NK-92 (cell line): ENCODE measurements around the gene TMEM238.

Experiments
- DNase-seq: peaks from one replicate; lab custom pipeline; 2025; ENCODE audit not compliant: unreplicated experiment; lab: John Stamatoyannopoulos, UW

Gene TMEM238

DNA sequence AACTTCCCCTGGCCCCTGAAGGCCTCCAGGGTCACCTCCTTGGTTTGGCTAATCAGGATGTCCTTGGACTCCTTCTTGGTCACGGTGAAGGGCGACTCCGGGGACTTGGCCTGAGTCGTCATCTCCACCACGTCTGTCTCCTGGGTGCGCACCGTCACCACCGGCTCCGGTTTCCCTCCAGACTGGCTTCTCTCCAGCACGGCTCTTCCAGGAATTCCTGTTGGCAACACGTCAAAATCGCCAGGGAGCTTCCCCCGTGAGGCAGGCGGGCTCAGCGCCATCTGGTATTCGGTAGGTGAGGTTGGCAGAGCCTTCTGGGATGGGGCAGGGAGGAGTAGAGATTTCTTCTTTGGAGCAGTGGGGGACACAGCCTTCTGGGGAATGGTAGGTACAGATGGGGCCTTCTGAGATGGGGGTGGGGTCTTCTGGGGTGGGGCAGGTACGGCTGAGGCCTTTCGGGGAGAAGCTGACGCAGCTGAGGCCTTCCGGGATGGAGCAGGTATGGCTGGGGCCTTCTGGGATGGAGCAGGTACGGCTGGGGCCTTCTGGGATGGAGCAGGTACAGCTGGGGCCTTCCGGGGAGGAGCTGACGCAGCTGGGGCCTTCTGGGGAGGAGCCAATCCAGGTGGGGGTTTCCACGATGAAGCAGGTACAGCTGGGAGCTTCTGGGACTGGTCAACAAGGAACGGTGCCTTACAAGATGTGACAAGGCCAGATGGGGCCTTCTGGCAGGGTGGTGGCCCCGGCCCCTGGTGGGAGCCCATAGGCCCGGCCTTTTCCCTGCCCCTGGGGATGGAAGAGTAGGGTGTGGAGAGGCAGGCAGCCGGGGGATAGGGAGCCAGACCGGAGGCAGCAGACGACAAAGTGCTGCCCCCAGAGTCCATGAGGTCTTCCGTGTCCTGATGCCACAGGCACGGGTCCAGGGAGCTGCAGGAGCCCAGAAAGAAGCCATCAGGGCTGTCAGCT lies 24.9 kb downstream of the TMEM238 start:
- no peak for DNase-seq

DNA sequence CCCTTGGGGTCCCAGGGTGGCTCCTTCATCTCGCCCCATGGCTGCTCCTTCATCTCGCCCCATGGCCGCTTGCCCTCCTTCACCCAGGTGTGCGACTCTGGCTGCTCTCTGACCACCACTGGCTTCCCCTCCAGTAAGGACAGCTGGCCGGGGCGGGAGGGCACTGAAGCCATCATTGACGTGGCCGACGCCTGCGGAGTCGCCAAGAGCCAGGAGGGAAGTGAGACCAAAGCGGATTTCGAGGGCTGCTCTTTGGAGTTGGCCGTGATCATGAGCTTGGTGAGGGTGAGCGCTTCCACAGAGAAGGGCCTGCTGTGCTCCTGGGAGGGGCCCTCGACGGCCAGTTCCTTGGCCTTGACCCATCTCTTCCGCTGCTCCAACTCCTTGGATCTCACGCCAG lies 25.6 kb downstream of the TMEM238 start:
- DNase-seq, result no peak

DNA sequence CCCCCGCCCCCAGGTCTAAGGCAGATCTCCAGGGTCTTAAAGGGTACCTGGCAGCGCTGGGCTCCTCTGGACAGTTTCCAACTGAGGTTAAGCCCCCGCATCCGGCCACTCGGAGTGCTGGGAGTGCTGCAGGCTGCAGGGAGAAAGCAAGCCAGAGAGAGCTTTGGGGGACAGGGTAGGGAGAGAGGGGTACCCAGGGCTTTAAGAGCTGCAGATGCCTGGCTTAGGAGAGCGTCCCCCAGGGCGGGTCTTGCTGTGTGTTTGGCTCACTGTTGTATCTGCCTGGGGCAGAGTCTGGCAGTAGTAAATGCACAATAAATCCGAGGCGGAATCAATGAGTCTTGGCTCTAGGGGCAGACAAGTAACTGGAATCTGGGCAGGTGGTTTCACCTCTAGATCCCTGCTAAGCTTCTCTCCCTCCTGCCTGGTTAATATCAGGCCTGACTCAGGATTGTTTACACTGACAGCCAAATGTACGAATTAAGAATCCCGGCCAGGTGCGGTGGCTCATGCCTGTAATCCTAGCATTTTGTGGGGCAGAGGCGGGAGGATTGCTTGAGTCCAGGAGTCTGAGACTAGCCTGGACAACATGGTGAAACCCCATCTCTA lies 28.8 kb downstream of the TMEM238 start:
- DNase-seq, result no peak

DNA sequence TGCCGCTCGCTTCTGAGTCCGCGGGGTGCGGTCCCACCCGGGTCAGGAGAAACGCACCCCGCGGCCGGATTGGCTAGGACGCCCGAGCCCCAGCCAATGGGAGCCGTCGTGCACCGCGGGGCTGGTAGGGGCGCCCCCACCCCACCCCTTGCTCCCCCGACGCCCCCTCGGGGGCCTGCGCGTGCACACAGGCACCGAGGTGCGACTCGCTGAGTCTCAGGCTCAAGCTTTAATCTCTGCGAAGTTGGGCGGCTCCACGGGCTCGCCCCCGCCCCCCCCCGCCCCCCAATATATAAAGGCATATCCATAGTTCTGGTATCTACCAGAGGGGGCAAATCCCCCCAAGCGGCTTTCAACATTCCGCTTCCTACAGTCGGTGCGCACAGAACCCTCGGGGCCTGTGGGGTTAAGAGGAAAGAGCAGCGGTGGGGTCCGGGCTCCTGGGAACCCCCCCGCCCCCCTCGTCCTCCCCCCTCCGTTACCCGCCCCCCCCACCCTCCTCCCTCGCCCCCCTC lies 29.3 kb downstream of the TMEM238 start, which contains the start of gene COX6B2:
TSS of gene COX6B2 (minus strand) at position 22 of the 515 bp plus-strand sequence. CDS start 198 bp downstream, outside the sequence.
- DNase-seq, result no peak

DNA sequence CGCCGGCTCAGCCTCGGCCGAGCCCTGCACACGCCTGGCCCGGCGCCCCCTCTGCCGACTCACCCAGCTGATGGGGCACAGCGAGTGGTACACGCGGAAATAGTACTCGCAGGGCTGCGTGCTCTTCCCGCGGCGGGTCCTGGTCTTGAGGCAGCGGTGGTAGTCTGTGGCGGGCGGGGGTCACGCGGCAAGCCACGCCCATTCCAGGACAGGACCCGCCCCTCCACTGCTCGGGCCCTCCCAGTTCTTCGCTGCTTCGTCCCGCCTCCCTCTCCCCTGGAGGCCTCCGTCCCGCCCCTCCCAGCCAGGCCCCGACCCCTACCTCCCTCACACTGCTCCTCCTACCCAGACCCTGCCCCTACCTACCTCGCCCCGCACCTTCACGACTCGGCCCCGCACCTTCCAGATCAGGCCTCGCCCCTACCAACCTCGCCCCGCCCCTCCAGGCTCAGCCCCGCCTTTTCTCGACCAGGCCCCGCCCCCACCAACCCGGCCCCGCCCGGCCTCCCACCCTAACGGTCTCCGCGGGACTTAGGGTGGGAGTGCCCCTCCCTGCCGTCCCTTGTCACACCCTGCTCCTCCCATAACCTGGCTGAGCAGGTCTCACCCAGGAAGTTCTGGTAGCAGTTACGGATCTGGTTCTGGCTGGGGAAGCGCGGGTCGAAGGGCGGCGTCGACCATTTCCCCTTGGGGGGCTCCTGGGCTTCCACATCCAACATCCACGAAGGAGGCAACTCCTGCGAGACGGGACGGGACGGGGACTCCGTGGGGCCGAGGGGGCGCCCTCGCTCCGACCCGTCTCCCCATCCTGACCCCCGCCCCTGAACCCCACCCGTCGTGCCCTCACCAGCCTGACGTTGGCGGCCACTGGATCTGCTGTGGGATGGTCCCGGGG lies 30.0 kb downstream of the TMEM238 start:
- no peak for DNase-seq

DNA sequence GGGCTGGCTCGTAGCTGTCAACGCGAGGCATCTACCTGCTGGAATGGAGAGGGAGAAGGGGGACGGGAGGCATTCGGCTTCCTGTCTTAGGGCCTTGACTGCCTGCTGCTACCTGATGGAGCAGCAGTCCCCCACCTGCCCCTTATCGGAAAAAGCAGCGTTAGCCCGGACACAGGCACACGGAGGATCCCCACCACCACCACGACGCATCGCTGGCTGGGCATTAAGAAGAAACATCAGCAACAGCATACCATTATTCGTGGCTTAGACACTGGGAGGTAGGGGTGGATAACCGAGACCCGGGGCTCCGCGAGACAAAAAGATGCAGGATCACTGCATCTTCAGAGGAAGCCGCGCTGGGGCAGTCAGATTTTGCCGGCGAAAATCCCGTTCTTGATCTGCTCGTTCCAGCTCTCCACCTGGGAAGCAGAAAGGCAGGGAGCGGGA lies 30.7 kb downstream of the TMEM238 start:
- no peak for DNase-seq

DNA sequence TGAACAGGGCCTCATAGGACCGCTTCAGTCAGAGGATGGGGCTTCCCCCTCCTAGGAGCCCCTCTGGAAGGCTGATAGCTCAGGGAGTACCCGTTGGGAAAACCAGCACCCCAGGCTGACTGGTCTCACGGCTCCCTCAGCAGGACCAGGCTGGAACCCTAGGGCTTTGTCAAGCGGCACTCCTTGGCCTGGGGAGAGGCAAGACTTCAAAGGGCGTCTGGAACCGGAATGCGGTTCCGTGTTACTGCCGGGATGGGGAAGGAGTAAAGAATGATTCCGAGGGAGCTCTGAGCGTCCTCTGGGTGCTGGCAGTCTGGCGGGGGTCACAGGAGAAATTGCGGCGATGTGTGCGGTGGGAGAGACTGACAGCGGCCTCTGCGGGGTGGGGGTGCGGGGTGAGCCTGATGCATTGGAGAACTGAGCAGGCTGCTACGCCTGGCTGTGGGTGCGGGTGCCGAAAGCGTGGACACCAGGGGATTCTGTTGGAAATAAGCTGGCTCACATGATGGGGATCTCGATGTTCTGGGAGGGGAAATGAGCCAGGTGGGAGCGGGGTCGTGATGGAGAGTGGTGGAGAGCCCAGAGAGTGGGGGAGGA lies 31.4 kb downstream of the TMEM238 start:
- no peak for DNase-seq

DNA sequence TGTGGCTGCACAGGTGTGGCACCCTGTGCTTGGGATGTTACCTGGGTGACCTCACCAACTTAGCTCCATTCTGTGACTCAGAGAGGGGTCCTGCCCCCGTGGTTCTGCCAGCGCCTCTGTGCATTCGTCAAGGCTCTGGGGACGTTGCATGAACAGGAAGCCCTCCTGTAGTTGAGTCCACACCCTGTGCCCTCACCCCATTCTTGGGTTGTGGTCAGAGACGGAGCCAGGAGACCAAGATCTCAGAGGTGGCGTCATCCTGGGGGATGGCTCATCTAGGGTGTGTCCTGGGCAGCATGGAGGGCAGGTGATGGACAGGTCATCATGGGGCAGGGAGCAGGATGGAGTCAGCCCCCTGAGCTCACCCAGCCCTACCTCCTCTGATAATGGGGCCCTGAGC lies 32.1 kb downstream of the TMEM238 start:
- DNase-seq, result no peak

DNA sequence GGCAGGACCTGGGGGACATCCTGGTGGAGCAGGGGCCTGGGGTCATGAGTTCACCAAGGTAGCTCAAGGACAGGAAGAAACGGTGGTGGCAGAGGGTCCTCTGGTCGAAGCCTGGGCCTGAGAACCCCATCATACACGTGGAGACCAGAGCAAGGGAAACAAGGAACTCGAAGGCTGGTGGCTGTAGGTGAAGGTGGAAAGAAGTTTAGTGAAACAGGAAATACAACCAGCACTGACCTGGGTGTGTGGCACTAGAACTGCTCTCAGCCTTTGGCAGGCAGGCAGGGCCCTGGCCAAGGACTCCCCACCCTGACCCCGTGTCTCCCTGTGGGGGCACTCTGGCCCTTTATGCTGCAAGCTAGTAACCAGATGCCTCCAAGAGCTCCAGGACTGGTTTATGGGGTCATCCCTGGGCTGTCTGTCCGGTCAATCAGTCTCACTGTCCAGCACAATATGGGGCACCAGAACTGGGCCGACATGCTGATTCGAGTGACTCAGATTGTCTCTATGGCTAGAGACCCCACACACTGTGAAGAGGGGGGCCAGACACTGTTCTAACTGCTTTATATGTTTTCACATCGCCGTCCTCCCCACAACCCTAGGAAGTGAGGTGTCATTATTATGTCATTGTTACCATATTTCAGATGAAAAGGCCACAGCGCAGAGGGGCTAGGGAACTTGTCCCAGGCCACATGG lies 33.3 kb downstream of the TMEM238 start:
- no peak for DNase-seq

DNA sequence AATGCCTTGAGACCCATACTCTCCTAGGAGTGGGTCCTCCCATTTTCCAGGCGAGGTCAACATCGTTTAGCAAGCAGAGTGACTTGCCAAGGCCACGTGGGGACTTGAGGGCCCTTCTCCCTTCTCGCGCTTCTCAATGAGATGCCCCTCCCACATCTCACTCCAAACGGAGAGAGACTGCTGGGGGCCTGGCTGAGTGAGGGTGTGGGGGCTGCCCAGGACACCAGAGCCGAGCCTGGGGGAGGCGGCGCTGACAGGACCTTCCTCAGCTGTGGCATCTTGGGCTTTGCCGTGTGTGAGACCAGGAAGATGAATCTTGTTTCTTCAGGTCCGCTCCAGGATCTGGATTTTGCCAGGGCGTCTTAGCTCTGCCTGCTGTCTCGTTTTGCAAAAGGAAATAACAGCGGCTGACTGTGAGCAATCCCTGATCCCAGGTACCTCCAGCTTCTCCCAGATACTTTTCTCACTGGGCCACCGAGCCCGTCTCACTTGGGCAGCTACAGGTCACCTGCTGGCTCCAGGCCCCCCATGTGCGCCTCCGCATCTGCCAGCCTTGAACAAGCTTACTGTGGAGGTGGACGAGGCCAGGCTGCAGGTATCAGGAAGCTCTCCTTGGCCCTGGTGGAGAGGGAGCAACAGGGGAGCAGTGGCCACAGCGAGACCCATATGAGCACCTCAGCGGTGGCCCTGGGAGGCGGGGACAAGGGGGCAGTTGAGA lies 35.6 kb downstream of the TMEM238 start:
- DNase-seq, result no peak

DNA sequence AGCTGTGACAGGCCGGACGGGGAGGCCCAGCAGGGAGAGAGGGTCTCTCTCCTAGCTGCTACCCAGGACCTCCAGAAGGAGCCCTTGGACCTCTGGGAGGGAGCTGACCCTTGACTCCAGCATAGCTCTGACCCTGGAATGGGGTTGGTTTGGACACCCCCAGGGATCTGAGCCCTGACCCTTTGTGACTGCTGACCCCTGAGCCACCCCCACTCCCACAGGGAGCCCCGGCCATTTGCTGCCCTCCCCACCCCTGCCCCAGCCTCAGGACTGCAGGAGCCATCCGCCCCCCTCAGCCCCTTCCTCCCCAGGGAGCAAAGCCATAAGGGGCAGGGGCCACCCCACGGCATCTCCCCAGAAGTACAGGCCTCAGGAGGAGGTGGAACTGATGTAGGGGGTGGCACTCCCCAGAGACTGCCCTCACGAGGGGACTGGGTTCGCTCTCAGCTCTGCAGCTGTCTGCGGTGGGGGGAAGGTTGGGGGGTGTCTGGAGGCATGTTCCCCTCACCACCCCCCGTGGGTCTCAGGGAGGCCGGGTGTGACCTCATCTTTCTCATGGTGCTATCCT lies 36.6 kb downstream of the TMEM238 start:
- no peak for DNase-seq

DNA sequence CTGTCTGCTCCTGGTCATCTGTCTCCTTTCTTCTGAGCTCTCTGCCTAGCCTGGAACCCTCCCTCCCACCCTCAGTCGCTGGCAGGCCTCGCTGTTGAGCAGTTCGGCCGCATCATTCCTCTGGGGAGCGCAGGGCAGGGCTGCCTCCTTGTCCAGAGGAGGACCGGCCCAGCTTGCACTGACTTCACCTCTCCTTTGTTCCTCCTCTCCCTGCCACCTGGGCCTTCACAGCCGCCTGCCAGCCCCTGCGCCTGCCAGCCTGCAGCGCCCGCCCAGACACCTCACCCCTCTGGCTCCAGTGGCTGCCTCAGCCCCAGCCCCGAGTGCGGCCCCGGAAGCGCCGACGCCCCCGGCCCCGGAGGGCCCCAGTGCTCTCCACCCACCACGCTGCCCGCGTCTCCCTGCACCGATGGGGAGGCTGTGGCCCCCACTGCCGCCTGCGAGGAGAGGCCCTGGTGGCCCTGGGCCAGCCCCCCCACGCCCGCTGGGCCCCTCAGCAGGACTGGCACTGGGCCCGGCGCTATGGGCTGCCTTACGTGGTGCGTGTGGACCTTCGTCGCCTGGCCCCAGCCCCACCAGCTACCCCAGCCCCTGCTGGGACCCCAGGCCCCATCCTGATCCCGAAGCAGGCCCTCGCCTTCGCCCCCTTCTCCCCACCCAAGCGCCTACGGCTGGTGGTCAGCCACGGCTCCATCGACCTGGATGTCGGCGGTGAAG lies 37.2 kb downstream of the TMEM238 start:
- DNase-seq, result no peak

DNA sequence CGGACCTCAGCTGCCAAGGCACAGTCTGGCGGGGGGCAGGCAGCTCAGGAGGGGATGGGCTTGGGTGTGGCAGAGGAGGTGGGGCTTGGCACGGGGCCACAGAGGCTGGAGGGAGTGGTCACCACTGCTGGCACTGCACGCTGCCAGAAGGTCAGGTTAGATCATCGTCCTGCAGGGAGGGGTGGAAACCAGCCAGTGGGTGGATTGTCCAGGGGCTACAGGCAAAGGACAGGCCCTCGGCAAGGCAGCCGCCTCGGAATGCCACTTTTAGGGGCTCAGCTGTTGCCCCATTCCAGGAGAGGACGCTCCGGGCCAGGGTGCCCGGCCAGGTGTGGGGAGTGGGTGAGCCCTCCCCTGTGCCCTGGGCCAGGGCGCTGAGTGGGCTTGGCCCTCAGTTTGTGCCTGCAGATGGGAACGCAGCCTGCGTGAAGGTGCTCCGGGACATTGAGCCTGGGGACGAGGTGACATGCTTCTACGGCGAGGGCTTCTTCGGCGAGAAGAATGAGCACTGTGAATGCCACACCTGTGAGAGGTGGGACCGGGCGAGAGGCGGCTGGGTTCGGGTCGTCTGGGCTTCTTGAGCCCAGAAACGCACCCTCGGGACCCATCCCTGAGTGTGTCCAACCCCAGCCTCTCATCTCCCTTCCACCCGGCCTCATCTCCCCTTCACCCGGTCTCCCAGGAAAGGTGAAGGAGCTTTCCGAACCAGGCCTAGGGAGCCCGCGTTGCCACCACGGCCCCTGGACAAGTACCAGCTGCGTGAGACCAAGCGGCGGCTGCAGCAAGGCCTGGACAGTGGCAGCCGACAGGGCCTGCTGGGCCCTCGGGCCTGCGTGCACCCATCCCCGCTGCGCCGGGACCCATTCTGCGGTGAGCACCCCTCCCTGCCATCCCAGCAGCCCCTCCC lies 38.0 kb downstream of the TMEM238 start:
- DNase-seq, result no peak

DNA sequence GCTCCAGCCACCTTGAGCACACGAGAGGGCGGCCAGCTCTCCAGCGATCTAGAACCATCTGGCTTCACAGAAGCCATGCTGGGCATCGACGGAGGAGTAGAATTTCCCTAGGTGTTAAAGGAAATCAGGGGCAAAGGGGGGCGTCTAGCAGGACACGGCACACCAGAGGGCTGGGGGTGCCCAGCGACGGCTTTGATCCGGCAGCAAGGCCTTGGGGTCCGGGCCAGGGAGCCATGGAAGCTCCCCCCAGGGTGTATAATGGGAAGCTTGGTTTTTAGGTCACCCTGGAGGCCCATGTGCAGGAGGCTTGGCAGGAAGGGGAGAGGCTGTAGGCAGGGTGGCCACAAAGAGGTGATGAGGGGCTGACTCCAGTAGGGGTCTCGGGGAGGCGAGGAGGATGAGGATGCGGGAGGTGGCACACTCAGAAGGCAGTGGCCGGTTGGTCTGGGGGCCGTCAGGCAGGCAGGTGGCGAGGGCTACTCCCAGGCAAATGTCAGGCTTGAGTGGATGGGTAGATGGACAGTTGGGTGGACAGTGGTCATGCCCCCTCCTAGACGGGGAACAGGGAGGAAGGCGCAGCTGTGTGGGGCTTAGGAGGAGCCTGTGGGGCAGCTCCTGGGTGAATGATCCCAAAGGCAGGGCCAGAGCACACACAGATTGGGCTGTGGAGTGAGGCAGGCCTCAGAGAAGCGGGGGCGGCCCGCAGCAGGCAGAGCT lies 38.8 kb downstream of the TMEM238 start:
- DNase-seq, result no peak

DNA sequence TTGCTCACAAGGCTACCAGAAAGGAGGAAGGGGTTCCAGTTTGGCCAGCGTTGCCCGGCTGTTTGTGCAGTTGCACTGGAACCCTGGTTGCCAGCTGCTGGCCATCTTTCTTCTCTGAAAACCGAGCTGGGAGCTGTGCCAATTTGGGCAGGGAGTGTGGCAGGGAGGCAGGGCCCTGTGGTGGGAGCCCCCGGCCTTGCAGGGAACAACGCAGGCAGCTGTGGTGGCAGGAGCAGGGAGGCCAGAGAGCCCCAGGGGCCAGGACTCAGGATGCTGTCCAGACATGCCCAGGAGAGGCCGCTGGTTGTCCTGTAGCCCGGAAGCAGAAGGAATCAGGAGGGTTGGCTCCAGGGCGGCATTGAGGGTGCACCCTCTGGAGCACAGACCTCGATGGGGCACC lies 39.6 kb downstream of the TMEM238 start:
- no peak for DNase-seq

DNA sequence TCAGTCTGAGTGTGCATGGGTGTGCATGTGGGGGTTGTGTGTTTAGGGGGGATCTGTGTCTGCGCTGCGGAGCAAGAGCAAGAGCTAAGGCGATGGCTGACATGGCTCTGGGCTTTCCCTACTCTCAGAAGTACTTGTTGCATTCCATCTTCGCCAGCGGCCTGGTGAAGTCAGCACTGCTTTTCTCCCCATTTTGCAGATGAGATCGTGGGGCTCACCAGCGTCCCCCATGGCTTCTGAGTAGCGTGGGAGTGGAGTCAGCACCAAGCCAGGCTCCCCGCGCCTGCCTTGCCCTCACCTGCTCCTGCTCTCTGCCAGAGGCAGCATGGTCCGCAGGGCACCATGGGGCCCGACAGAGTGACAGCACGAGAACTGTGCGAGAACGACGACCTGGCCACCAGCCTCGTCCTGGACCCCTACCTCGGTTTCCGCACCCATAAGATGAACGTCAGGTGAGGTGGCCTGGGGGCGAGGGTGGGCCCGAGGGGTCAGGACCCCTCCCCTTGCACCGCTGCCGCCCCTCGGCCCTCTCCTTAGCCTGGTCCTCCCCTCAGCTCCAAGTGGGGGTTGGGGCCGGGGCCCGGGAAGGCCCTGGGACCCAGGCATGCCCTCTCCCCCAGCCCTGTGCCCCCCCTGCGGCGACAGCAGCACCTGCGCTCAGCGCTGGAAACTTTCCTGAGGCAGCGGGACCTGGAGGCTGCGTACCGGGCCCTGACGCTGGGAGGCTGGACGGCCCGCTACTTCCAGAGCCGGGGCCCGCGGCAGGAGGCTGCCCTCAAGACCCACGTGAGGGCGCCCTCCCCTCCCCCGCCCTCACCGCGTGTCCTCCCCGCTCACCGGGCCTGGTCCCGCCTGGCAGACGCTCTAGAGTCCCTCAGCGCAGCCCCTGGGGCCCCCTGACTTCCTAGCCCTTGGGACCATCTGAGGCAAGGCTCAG lies 42.2 kb downstream of the TMEM238 start:
- no peak for DNase-seq
